GM06990 (cell line): ENCODE results near the gene C1RL.

Experiments
- DNase-seq: peaks from one replicate; pipeline ENCODE4 v3.0.0-alpha.2; 2011; ENCODE audit not compliant: insufficient read length; ENCODE audit errors: extremely low read depth
- H3K27me3 ChIP-seq: replicated peaks from 2 replicates; pipeline ENCODE4 v1.6.0; 2011; ENCODE audit warnings: low read length; ENCODE audit not compliant: control insufficient read depth, insufficient read depth
- H3K36me3 ChIP-seq: 2 replicates; pipeline ENCODE4 v1.5.1; 2011; ENCODE audit warnings: low read length; ENCODE audit not compliant: control insufficient read depth, insufficient read depth
- H3K4me3 ChIP-seq: replicated peaks from 2 replicates; pipeline ENCODE4 v1.5.1; 2011; ENCODE audit warnings: low read depth, mild to moderate bottlenecking, control low read depth, low read length
- CTCF ChIP-seq: IDR thresholded peaks from 2 replicates; pipeline ENCODE4 v1.5.1; 2011; ENCODE audit warnings: low read length, control low read depth, mild to moderate bottlenecking, inconsistent platforms; ENCODE audit not compliant: insufficient read depth, poor library complexity, severe bottlenecking

C1RL gene

DNA sequence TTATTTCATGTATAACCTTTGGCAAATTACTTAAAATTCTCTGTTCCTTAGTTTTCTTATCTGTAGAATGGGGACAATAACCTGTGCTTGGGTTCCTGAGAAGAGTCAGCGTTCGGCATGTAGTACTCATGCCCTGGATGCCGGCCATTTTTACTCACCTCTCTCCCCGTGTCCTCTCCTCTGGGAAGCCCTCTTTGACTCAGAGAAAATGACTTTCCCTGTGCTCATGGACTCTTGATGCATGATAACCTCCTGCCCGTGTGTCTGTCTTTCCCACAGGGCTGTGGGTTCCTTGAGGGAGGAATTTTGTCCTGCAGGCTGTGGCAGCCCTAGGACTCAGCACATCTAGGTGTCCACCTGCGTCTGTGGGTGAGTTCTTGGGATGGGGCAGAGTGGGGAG, 5.8 kb upstream of the C1RL start:
- no peak for DNase-seq
- TF ChIP-seq CTCF = no peak
- no peak overlapping the region for H3K4me3 ChIP-seq

DNA sequence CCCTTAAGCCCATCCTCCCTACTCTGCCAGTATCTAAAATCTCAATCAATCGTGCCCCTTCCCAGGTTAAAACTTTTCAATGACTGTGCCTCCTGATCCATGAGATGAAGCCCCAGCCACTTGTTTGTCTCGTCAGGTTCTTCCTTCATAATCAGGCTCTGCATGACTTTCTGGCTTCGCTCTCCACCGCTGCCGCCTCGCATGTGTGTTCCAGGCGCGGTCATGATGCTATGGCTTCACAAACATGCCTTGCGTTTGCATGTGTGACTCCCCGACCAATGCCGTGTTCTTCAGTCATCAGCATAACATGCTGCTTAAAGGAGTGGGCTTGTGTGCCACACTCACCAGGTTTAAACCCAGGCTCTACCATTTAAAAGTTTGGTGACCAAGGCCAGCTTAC, 5.0 kb upstream of the C1RL start:
- Histone ChIP-seq H3K36me3 (peaks cover 18% of the 10 kb centered on the region), H3K27me3 (no peaks in the 10 kb centered on the region), H3K4me3 (no peak overlapping the region)
- no peak for TF ChIP-seq CTCF
- no peak for DNase-seq

More for the DNA sequence above, 5.8 kb upstream of the C1RL start:
- peaks cover 18% of the 10 kb centered on the region for H3K36me3 ChIP-seq
- no peaks in the 10 kb centered on the region for H3K27me3 ChIP-seq

DNA sequence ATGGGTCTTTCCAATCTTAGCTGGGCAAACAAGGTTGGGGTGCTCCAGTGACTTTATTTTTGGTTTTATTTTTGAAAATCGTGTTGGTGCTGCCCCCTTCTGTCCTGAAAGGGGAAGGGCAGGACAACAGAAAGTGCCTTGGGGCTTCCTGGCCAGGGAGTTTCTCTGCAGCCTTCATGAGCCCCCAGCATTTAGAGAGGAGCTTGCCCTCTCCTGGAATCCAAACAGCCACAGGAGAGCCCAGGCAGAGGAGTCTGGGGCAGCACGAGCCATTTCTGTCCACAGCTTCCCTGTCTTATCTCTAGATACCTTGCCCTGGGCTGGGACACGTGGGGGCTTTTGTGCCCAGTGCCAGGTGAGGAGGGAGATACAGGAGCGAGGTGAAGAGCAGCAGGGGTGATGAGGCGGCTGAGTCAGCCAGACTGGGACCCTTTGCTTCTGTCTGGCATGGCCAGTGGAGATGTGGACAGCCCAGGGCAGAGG, 4.4 kb upstream of the C1RL start:
- DNase-seq = no peak
- no peaks in the 10 kb centered on the region for H3K27me3 ChIP-seq
- no peak overlapping the region for H3K4me3 ChIP-seq
- H3K36me3 ChIP-seq = peaks cover 18% of the 10 kb centered on the region
- TF ChIP-seq CTCF = peak; percentile 82

DNA sequence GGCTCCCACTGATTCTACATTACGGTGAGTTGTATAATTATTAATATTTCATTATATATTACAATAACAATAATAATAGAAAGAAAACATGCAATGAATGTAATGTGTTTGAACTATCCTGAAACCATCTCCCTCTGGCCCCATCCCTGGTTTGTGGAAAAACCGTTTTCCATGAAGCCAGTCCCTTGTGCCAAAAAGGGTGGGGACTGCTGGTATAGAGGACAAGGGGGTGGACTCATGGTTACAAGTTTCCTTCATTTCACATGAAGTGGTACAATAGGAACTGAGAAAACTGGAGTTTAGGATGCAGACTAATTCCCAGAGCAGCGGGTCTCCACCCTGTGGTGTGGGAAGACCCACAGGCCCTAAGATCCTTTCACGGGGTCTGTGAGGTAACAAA, 3.0 kb upstream of the C1RL start:
- Histone ChIP-seq H3K4me3 (no peak overlapping the region), H3K27me3 (no peaks in the 10 kb centered on the region), H3K36me3 (peaks cover 12% of the 10 kb centered on the region)
- DNase-seq = no peak
- TF ChIP-seq CTCF = no peak

DNA sequence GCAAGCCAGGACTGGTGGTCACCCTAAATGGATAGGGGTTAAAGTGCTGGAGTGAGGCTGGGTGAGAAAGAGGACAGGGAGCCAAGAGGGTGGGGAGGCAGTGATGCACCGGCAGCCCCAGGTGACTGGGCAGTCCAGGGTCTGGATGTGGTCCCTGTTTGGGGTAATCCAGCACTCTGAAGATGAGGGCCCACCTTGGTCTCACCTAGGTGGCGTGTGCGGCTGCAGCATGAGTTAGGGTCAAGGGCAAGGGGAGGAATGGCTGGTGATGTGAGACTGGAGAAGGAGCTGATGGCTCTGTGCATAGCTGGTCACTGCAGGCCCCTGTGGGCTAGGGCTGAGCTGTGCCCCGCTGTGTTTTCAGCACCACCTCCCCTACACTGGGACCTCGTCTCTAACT, 1.6 kb upstream of the C1RL start:
- Histone ChIP-seq H3K4me3 (no peak overlapping the region), H3K27me3 (no peaks in the 10 kb centered on the region), H3K36me3 (peaks cover 7% of the 10 kb centered on the region)
- DNase-seq = no peak
- no peak for TF ChIP-seq CTCF

DNA sequence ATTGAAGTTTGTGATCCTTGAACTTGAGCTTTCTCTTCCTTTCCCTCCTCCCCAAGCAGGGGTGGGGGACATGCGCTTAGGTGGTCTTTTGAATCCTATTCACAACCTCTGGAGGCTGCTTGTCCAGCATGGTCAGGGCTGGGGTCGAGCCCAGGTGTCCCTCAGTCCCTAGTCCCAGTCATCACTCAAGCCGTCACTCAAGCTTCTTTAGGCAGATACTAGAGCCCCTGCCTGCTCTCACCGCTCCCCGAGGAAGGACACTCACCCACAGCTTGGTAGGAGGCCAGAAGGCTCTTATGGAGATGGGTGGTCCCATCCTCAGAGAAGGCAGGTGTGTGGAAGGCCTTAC, 532 bp upstream of the C1RL start:
- Histone ChIP-seq H3K4me3 (peak overlapping the region; percentile 93), H3K36me3 (peaks cover 6% of the 10 kb centered on the region), H3K27me3 (no peaks in the 10 kb centered on the region)
- no peak for TF ChIP-seq CTCF
- DNase-seq = no peak
